ENCODE measurements around the gene ZBTB21. TPM values are rescaled to one million over a fixed set of nuclear protein-coding genes. Genes with fewer than 3 reads are reported as not detected.

ZBTB21 gene
- total and polyA plus RNA-seq, 2 of the 4 experiments (the other 2 are of a cell fraction): 6.8 to 12.0 TPM

DNA sequence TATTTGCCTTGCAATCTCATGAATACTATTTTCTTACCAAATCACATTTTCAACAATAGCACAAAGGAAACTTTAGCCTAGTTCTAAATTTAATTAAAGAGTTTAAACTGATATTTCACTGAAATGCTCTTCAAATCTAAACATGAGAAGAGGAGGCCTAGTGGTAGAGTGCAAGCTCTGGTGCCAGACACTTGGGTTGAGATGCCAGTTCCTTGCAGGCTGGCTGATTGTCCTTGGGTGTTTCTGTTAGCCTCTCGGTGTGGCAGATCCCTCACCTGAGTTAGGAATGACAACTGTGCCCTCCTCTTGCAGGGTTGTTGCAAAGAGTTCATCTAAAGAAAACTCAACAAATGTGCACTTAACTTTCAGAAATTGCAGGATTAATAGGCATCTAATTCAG, 12.5 kb downstream of the ZBTB21 start:
- 0 out of 2 replicates have a peak overlapping the region, but pooled peaks have one; percentile 8 for H3K4ac ChIP-seq (ENCODE audit: low read depth, low read length)
- BruUV-seq (replicated peaks): no TSS peak
- no peak overlapping the region for H2BK120ac ChIP-seq (ENCODE audit: low read depth, low read length)
- peaks cover 5% of the 10 kb centered on the region; the same call in 1 of the 2 replicates for H4K20me1 ChIP-seq (ENCODE audit: insufficient read depth, low read length)
- H4K5ac ChIP-seq (ENCODE audit: low read depth, low read length): no peak overlapping the region
- H3K27me3 ChIP-seq (ENCODE audit: control insufficient read depth, insufficient read depth, low read length): no peaks in the 10 kb centered on the region
- H2BK20ac ChIP-seq (ENCODE audit: low read depth, low read length): no peak overlapping the region
- WGBS, 2 experiments (ENCODE audit: extremely low coverage in 2 of 2, insufficient read length in 1 of 2): 100% methylated on average over 1 of the region's 1 CpG; no CpG with 5 or more reads in 1 of the 2 experiments
- H3K9ac ChIP-seq (ENCODE audit: low read depth, low read length): no peak overlapping the region
- H3K9me1 ChIP-seq (ENCODE audit: insufficient read depth, low read length): peaks cover 20% of the 10 kb centered on the region
- peaks cover 36 to 60% of the 10 kb centered on the region in 2 experiments for H3K79me1 ChIP-seq (ENCODE audit: low read depth in 1 of 2, low read length in 2 of 2)
- no peak overlapping the region for H3K23ac ChIP-seq (ENCODE audit: low read depth, low read length)
- no peak overlapping the region for H4K91ac ChIP-seq (ENCODE audit: insufficient read depth, low read depth, low read length)
- H3K27ac ChIP-seq (ENCODE audit: insufficient read depth, low read length): no peak overlapping the region
- POLR2A ChIA-PET (ENCODE audit: unreplicated experiment): no interaction called here
- no peak overlapping the region for H2BK15ac ChIP-seq (ENCODE audit: low read depth, low read length)
- no peak overlapping the region for H2AK9ac ChIP-seq (replicated peaks; ENCODE audit: low read depth, low read length, poor library complexity)
- no peak overlapping the region for H3K14ac ChIP-seq (replicated peaks; ENCODE audit: low read depth, low read length)
- in situ Hi-C loops (cut with MboI; ENCODE audit: low sequenced_read_pairs): loop anchor here (5.0 kb wide), 1 partner anchor 35 kb away; no protein-coding TSS in a partner anchor
- H3K4me2 ChIP-seq (ENCODE audit: low read depth, low read length): no peak overlapping the region
- CTCF ChIA-PET: no interaction called here
- peaks cover 31% of the 10 kb centered on the region for H3K36me3 ChIP-seq (ENCODE audit: control insufficient read depth, insufficient read depth, low read length)
- no peak overlapping the region for H3K56ac ChIP-seq (ENCODE audit: extremely low read depth, insufficient read depth, low read length)
- peaks cover 11% of the 10 kb centered on the region for H3K4me1 ChIP-seq (ENCODE audit: control insufficient read depth, insufficient read depth, low read length)
- no peak overlapping the region for H4K8ac ChIP-seq (ENCODE audit: low read depth in 2 of 2, low read length in 2 of 2)
- no peak for DNase-seq
- dilution Hi-C loops (cut with HindIII; ENCODE audit: low sequenced_read_pairs, unreplicated experiment): no loop called here
- 0 out of 2 replicates have a peak overlapping the region, but pooled peaks have one; percentile 24 for H2AK5ac ChIP-seq (ENCODE audit: low read depth, low read length)
- no peak overlapping the region for H3K4me3 ChIP-seq (ENCODE audit: insufficient read depth, low read depth, low read length)
- no peak overlapping the region for H3K18ac ChIP-seq (ENCODE audit: low read depth, low read length)
- TF ChIP-seq MAFK (IDR thresholded peaks at IDR 0.05; ENCODE audit: low read depth, low read length) (no peak), MAZ (IDR thresholded peaks at IDR 0.05; ENCODE audit: borderline replicate concordance, low read depth, low read length) (no peak), MXI1 (IDR thresholded peaks at IDR 0.05; ENCODE audit: borderline replicate concordance, low read depth, low read length) (no peak)
- TF ChIP-seq, protein P1, sequence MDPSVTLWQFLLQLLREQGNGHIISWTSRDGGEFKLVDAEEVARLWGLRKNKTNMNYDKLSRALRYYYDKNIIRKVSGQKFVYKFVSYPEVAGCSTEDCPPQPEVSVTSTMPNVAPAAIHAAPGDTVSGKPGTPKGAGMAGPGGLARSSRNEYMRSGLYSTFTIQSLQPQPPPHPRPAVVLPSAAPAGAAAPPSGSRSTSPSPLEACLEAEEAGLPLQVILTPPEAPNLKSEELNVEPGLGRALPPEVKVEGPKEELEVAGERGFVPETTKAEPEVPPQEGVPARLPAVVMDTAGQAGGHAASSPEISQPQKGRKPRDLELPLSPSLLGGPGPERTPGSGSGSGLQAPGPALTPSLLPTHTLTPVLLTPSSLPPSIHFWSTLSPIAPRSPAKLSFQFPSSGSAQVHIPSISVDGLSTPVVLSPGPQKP (IDR thresholded peaks at IDR 0.05; ENCODE audit: borderline replicate concordance, low read depth, low read length): no peak
- H2BK5ac ChIP-seq (ENCODE audit: low read depth, low read length, poor library complexity, severe bottlenecking): no peak overlapping the region
- ATAC-seq (ENCODE audit: low read depth): no peak
- no peak overlapping the region for H2AFZ ChIP-seq (replicated peaks; ENCODE audit: low read length, poor library complexity)
- peaks cover 2% of the 10 kb centered on the region; the same call in 1 of the 2 replicates for H3K9me3 ChIP-seq (ENCODE audit: control insufficient read depth, insufficient read depth, low read length)
- intact Hi-C loops (cut with micrococcal nuclease): no loop called here
